Stimulated activated CD8-positive, alpha-beta memory T cell treated with anti-CD3 and anti-CD28 coated beads, Interleukin-2, amount 100 ng/mL, for 48 hours (primary cell): Measurements from ENCODE around the gene DNAJC18.

ENCODE experiments used
- DNase-seq, 2 donors: peaks; one replicate each; pipeline ENCODE4 v3.0.0-alpha.2; 2020; ENCODE audit warnings: low read depth in 2 of 2

The DNAJC18 gene

DNA sequence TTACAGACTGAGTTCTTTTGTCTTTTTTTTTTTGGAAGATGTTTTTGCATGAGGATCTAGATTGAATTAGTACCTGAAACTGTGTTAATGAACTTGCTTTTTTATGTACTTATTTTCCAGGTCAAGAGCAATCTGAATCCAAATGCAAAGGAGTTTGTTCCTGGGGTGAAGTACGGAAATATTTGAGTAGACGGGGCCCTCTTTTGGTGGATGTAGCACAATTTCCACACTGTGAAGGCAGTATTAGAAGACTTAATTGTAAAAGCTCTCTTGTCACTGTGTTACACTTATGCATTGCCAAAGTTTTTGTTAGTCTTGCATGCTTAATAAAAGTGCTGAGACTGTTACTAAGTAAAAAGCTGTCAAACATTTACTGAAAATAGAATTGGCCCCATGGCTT, 70.7 kb downstream of the DNAJC18 start:
- no peak for DNase-seq

DNA sequence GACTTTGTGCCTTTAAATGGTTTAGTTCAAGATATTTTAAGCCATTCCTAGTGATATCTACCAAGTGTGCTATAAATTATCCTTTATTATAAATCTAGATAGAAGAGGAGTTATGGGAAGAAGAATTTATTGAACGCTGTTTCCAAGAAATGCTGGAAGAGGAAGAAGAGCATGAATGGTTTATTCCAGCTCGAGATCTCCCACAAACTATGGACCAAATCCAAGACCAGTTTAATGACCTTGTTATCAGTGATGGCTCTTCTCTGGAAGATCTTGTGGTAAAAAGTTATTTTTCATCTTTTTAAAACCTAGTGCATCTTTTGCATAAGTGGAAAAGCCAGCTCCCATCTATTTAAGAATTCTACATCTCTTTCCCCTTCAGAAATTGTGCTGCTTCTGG, 74.9 kb downstream of the DNAJC18 start:
- no peak for DNase-seq

DNA sequence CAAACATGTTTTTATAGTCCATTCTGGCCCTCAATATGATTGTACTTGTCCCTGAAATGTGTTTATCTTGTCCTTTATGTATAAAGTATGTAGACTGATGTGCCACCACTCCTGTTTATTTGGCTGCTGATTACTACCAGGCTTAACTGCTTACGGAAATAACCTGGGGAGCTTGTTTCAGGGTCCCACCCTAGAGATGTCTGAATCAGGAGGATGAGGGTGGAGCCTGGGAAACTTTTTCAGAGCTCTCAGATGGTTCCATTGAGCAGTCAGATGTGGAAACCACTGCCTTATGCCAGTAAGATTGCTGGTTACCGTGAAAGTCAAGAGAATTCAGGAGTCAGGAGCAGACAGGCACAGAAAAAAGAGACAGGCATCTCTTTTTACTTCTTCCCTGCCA, 75.4 kb downstream of the DNAJC18 start:
- no peak for DNase-seq

DNA sequence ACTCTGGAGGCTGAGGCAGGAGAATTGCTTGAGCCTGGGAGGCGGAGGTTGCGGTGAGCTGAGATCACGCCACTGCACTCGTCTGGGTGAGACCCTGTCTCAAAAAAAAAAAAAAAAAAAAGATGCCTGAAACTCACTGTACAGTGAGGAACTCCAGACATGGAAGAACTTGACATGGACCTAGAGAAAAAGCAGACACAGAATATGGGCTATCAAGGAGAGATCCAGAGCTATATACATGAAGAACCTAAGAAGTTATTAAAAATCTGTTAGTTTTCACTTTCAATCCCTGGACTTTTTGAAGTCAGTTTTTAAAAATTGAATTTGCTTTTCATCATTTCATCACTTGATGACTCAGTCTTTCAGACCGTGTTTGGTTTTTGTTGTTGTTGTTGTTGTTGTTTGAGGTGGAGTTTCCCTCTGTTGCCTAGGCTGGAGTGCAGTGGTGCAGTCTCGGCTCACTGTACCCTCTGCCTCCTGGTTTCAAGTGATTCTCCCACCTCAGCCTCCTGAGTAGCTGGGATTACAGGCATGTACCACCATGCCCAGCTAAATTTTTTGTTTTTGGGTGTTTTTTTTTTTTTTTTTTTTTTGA, 77.4 kb downstream of the DNAJC18 start:
- no peak for DNase-seq

DNA sequence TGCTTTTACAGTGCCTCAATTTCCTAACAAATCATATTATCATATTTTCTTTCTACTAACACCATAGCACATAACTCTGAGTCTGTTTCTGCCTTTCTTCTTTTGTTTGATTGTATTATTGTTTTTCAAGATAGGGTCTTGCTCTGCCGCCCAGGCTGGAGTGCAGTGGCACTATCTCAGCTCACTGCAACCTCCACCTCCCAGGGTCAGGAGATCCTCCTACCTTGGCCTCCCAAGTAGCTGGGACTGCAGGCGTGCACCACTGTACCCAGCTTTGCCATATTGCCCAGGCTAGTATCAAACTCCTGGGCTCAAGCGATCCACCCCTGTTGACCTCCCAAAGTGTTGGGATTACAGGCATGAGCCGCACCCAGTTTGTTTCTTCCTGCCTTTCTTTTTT, 78.9 kb downstream of the DNAJC18 start:
- DNase-seq = no peak
